HG03342 (cell line): ENCODE measurements around the gene MPV17L2.

ENCODE experiments used
- ATAC-seq: cut with Tn5 transposase; IDR thresholded peaks from one replicate; pipeline ENCODE4 v1.9.1; 2021; ENCODE audit warnings: mild to moderate bottlenecking, moderate library complexity; ENCODE audit not compliant: unreplicated experiment

MPV17L2 gene

DNA sequence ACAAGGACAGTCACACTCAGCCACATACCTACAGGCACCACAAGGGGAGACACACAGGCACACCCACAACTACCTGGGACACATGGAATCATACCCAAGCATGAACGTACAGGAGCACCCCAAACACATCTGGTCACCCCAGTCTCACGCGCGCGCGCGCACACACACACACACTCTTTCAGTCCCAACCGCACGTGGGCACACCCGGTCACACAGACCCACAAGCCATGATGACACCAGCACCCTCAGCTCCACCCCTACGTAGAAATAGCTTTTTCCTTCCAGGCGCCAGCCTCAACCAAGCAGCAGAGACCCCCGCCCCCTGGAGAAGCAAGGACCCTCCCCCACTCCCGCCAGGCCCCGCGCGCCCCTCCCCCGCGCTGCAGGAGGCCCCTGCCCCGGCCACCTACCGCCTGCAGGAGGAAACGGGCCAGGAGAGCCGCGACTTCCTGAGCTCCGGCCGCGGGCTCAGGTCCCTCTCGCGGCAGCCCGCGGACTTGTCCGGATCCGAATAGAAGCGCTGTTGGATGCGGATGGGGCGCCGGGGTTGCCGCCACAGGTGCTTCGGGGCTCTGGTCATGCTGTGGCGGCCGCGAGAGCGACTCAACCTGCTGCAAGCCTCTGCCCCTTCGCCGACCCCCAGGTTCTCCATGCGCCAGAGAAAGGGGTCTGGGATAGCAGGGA is 39.7 kb downstream of the MPV17L2 start:
- no peak for ATAC-seq

DNA sequence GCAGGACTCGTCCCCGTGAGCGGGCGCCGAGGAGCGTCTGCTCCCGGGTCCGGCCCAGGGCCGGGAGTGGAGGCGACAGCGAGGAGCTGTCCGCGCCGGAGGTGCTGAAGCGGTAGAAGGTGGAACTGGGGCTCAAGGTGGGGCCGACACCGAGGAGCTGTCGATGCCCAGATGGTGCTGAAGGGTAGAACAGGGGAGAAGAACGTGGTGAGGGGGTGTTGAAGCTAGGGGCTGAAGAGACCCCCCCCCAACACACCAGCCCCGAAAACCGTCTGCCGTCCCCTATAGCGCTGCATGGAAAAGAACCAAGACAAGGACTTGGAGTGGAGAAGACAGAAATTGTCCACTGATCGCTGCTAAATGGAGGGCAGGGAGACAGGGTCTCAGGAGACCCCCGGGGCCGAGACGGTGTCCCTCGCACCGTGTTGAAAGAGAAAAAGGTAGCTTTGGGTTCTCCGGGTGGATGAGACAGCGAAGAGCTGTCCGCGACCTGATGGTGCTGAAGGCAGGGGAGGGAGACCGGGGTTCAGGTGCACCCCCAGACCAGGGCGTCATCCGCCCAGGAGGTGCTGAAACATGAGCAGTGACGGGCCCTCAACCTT is 40.3 kb downstream of the MPV17L2 start:
- ATAC-seq = no peak

DNA sequence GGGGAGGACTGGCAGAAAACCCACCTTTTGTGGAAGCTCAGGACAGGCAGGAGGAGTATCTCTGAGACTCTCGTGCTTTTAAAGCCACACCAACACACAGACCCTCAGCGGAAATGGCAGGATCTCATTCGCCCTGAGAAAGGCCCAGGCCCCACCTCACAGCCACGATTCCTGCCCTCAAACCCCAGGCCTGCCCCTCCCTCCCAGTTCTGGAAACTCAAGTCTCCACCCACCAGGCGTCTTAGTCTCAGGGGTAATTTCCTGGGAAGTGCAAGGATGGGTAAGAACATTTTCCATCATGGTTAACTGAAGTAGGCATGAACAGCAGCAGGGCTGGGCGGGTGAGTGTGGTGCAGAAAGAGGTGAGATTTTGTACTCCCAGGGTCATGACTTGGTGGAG is 41.2 kb downstream of the MPV17L2 start:
- ATAC-seq = no peak

DNA sequence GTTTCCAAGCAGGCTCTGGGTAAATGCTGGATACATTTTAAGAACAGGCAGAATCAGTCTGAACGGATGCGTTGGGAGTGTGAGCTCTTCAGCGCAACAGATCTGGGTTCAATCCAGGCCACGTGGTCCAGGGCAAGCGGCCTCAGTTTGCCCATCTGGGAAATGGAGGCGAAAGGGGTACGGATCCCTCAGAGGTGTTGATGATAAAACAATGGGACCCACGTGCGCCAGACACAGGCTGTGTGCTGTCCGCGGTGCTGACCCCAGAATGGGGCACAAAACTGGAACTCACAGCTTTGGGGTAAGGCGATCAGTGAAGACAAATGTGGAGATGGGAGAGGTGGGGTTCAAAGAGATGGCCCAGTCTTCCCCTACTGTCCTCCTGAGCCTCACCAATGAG is 46.3 kb downstream of the MPV17L2 start:
- no peak for ATAC-seq

DNA sequence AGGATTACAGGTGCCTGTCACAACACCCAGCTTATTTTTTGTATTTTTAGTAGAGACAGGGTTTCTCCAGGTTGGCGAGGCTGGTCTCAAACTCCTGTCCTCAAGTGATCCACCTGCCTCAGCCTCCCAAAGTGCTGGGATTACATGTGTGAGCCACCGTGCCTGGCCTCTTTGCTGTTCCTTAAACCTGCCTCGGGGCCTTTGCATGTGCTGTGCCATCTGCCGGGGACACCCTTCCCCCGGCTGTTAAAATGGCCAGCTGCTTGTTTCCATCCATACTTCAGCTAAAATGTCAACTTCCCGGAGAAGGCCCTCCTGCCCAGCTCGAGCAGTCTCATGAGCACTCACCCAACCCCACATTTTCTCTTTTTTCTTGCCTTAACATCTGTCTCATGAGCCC is 52.3 kb downstream of the MPV17L2 start:
- no peak for ATAC-seq
